Heart left ventricle (tissue), 16 donors: ENCODE measurements around the gene CHD2. TPM values are rescaled to one million over a fixed set of nuclear protein-coding genes. Genes with fewer than 3 reads are reported as not detected.

Experiments
- ATAC-seq, 4 donors: fragments of 200-7000 bp; cut with Tn5 transposase; one replicate each; pipeline ENCODE4 v1.9.1; 2020 to 2022; ENCODE audit warnings: moderate library complexity in 4 of 4, mild to moderate bottlenecking in 3 of 4, moderate number of reproducible peaks in 1 of 4
- DNase-seq, 5 donors: peaks; one replicate each; pipeline ENCODE4 v3.0.0-alpha.2; 2020
- H3K27ac ChIP-seq, 12 donors: fragments of 200-600 bp; sonication (generic) in 4 of 12; one replicate each; pipeline versions ENCODE4 v1.5.0 to v1.8.0; 2016 to 2022; ENCODE audit warnings: mild to moderate bottlenecking in 2 of 12
- H3K27me3 ChIP-seq, 9 donors: fragments of 200-600 bp; sonication (generic) in 2 of 9; one replicate each; pipeline versions ENCODE4 v1.5.1 to v1.8.0; 2016 to 2022; ENCODE audit warnings: mild to moderate bottlenecking in 3 of 9
- H3K36me3 ChIP-seq, 9 donors: fragments of 200-600 bp; sonication (generic) in 2 of 9; one replicate each; pipeline versions ENCODE4 v1.5.0 to v1.8.0; 2018 to 2022; ENCODE audit warnings: mild to moderate bottlenecking in 2 of 9
- H3K4me1 ChIP-seq, 12 donors: fragments of 200-600 bp; sonication (generic) in 4 of 12; one replicate each; pipeline versions ENCODE4 v1.5.0 to v1.8.0; 2016 to 2022; ENCODE audit warnings: mild to moderate bottlenecking in 3 of 12
- H3K4me3 ChIP-seq, 12 donors: fragments of 200-600 bp; sonication (generic) in 4 of 12; one replicate each; pipeline versions ENCODE4 v1.5.0 to v1.8.0; 2017 to 2022; ENCODE audit warnings: mild to moderate bottlenecking in 9 of 12, moderate library complexity in 4 of 12
- H3K9me3 ChIP-seq, 12 donors: fragments of 200-600 bp; sonication (generic) in 4 of 12; one replicate each; pipeline versions ENCODE4 v1.5.0 to v1.8.0; 2016 to 2022; ENCODE audit warnings: mild to moderate bottlenecking in 1 of 12
- CTCF ChIP-seq, 12 donors: fragments of 200-600 bp; sonication (generic) in 4 of 12; IDR thresholded peaks; one replicate each; pipeline versions ENCODE4 v1.5.0 to v1.8.0; 2018 to 2022; ENCODE audit warnings: antibody characterized with exemption in 12 of 12, mild to moderate bottlenecking in 5 of 12
- POLR2A ChIP-seq, 2 donors: fragments of 450-650 bp; IDR thresholded peaks; one replicate each; pipeline ENCODE4 v1.6.1; 2017; ENCODE audit warnings: antibody characterized with exemption in 2 of 2, mild to moderate bottlenecking in 2 of 2, moderate library complexity in 2 of 2
- WGBS, 4 donors: extraction: QIAGEN DNeasy Blood & Tissue Kit in 2 of 4; methylation state at CpG; one replicate each; pipeline versions ENCODE4 v1.1.5 to v1.1.7; 2013 to 2018; 5-methylcytosine and 5-hydroxymethylcytosine counted together
- intact Hi-C, 10 donors: fragments of 100-400 bp; cut with DNase I; formaldehyde crosslinking; loops; one replicate each; pipeline versions ENCODE4 v1.11.1 to v1.14.2; 2022
- polyA plus RNA-seq, 2 donors: library from polyadenylated mRNA; stranded (reverse); fragments of 200-250 nt; gene quantifications; one replicate each; pipeline ENCODE4 v1.2.3, GENCODE V29; 2013
- total RNA-seq, 9 donors: library from RNA; depleted of rRNA in 2 of 9; stranded (reverse); fragments of >200 nt in 2 of 9; fragmentation: NEBNext Ultra II Directional in 3 of 9; extraction: Animal tissue kit (Norgen Biotek cat#: 25700) in 3 of 9; gene quantifications; one replicate each; pipeline versions ENCODE4 v1.1.0 to v1.2.4, GENCODE V29; 2016 to 2023
- donor health status: ischemic (EF 13 %, LVEDD 7.1; RV severe dilation, severe dysfunction).
- donor health status: healthy with polysubstance abuse.
- donor health status: DM: no; HTN: yes; CAD: no.
- donor health status: DM: no; HTN: no; CAD: no.
- donor health status: ischemic (EF 25% LVEDD 6.9; RV normal size, moderate dysfunction).
- donor health status: ischemic (EF 25% LVEDD 5.7; RV mildly dilated, moderate dysfunction).
- donor health status: healthy.
- donor health status: DM: yes; HTN: yes; CAD: no.
- donor health status: ischemic (EF 35%, LVEDD 5.7; RV mildly dilated, moderate dysfunction).
- donor health status: nonischemic (EF 11% LVEDD 7.7; RV severe dilation, severe dysfunction).
- donor health status: DM: yes; HTN: yes; CAD: no.
- donor health status: PGD.
- donor health status: ischemic (EF 29% LVEDD 5.4; RV normal size, mild dysfunction).
- donor health status: nonischemic (EF 23%, LVEDD 6.1; RV moderate dilation, normal function).

Gene CHD2
- total and polyA plus RNA-seq, 11 donors, result 23.1 to 76.8 (median 41.6) TPM

GRCh38 chr15:92960996-92961681 is 61.0 kb downstream of the CHD2 start:
- Histone ChIP-seq H3K4me1 (peaks cover 0 to 23% (median 0%) of the 10 kb centered on the region in 12 donors), H3K9me3 (peaks cover 0 to 7% (median 0%) of the 10 kb centered on the region in 12 donors), H3K27me3 (no peaks in the 10 kb centered on the region), H3K4me3 (no peak overlapping the region), H3K36me3 (peaks cover 3 to 98% (median 95%) of the 10 kb centered on the region in 9 donors), H3K27ac (no peak overlapping the region)
- no peak for TF ChIP-seq POLR2A (IDR thresholded peaks at IDR 0.05)
- TF ChIP-seq CTCF (IDR thresholded peaks at IDR 0.05), result no peak
- intact Hi-C loops, result no loop called here
- DNase-seq (no peak), ATAC-seq (no peak)
- 95 to 98% (median 97%) methylated on average over 9 of the region's 9 CpGs for WGBS, 4 donors

- peaks cover 0 to 7% (median 0%) of the 10 kb centered on the region in 12 donors for H3K9me3 ChIP-seq
- ATAC-seq, result no peak
- no peaks in the 10 kb centered on the region for H3K27me3 ChIP-seq
- intact Hi-C loops, result no loop called here
- 98 to 100% (median 99%) methylated on average over 1 of the region's 1 CpG for WGBS, 4 donors
- no peak for TF ChIP-seq CTCF (IDR thresholded peaks at IDR 0.05)
- TF ChIP-seq POLR2A (IDR thresholded peaks at IDR 0.05), result no peak
- peaks cover 0 to 98% (median 95%) of the 10 kb centered on the region in 9 donors for H3K36me3 ChIP-seq
- peaks cover 0 to 21% (median 0%) of the 10 kb centered on the region in 12 donors for H3K4me1 ChIP-seq
- DNase-seq, result no peak
- H3K4me3 ChIP-seq, result no peak overlapping the region
- H3K27ac ChIP-seq, result no peak overlapping the region
Measured at GRCh38 chr15:92962914-92963313, 62.8 kb downstream of the CHD2 start.

- Histone ChIP-seq H3K9me3 (peaks cover 0 to 7% (median 0%) of the 10 kb centered on the region in 12 donors), H3K27ac (no peak overlapping the region), H3K4me1 (peaks cover 0 to 21% (median 4%) of the 10 kb centered on the region in 12 donors), H3K27me3 (no peaks in the 10 kb centered on the region), H3K36me3 (peaks cover 0 to 100% (median 96%) of the 10 kb centered on the region in 9 donors), H3K4me3 (no peak overlapping the region)
- TF ChIP-seq POLR2A (IDR thresholded peaks at IDR 0.05), result no peak
- TF ChIP-seq CTCF (IDR thresholded peaks at IDR 0.05), result no peak
- WGBS, 4 donors, result 99 to 100% (median 100%) methylated on average over 2 of the region's 2 CpGs
- DNase-seq (no peak), ATAC-seq (no peak)
- intact Hi-C loops, result no loop called here
Measured at GRCh38 chr15:92963794-92964193, 63.7 kb downstream of the CHD2 start.

GRCh38 chr15:92968926-92969651 is 69.0 kb downstream of the CHD2 start:
- ATAC-seq (peak; percentile 43 to 61 (median 49)), DNase-seq (no peak)
- 91 to 93% (median 92%) methylated on average over 5 of the region's 5 CpGs for WGBS, 4 donors
- Histone ChIP-seq H3K27ac (peak overlapping the region in 10 of 12 donors; percentile 9 to 73 (median 28)), H3K4me1 (peaks cover 0 to 37% (median 14%) of the 10 kb centered on the region in 12 donors), H3K27me3 (no peaks in the 10 kb centered on the region), H3K9me3 (no peaks in the 10 kb centered on the region), H3K36me3 (peaks cover 0 to 97% (median 94%) of the 10 kb centered on the region in 9 donors), H3K4me3 (no peak overlapping the region)
- TF ChIP-seq CTCF (IDR thresholded peaks at IDR 0.05) (peak in 2 of 12 donors; percentile 9 to 19), POLR2A (IDR thresholded peaks at IDR 0.05) (no peak)
- intact Hi-C loops, result no loop called here
